NCI-H1930 (cell line): ENCODE results near the gene TNFSF9.
"Not testable (repeated sequence)": the region's sequence is repeated elsewhere in the genome, so short reads cannot be mapped to it uniquely, and the experiment has no call there.

Source experiments
- DNase-seq, 2 experiments: peaks; one replicate each; lab custom pipeline; 2025; lab: John Stamatoyannopoulos, UW

TNFSF9 gene

GRCh38 chr19:6508028-6508771 lies 22.6 kb upstream of the TNFSF9 start:
- not testable (repeated sequence) for DNase-seq

DNA sequence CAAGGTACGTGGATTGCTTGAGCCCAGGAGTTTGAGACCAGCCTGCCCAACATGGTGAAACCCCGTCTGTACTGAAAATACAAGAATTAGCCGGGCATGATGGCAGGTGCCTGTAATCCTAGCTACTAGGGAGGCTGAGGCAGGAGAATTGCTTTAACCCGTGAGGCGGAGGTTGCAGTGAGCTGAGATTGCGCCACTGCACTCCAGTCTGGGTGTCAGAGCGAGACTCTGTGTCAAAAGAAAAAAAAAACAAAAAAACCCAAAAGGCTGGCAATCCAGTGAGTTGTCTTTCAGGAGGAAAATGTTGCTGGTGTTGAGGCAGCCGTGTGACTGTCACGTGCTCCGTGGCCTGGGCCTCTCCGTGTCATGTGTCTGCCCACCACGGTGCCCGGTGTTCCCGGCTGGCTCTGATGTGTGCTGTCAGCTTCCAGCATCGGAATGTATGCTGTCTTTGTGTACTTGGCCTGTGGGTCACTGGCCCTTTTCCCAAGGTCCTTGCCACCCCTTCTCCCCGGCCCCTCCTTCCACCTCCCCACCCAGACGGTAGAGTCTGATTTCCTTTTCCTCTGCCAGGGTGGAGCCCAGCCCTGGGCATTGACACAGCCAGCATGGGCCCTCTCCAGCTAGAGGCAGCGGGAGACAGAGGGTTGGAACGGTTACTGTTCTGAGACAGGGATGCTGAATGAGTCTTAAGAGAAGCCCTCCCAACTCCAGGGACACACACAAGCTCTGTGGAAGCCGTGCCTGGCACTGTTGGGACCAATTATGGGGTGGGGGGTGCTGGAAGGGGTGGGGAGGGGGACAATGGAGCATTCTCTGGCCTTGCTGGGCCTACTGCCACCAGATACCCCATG lies 21.5 kb upstream of the TNFSF9 start:
- DNase-seq = no peak

DNA sequence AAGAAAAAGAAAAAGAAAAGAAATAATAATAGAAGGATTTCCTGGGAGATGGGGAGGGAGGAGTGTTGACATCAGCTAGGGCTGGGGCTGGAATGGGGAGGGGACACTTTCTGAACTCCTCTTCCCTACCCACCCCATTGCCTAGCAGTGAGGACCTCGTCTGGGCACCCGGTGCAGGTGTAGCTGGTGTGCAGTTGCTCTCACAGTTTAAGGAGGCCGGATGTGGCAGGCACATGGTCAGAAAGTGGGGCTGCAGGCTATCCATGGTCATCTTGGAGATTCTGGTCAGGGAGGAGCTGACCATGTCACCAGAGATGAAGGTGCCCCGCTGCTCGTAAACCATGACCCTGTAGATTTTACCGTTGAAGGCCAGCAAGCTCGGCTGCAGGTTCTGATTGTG lies 20.2 kb upstream of the TNFSF9 start:
- DNase-seq = no peak

- DNase-seq = no peak
These were observed 16.7 kb upstream of the TNFSF9 start for GRCh38 chr19:6514089-6514488.

DNA sequence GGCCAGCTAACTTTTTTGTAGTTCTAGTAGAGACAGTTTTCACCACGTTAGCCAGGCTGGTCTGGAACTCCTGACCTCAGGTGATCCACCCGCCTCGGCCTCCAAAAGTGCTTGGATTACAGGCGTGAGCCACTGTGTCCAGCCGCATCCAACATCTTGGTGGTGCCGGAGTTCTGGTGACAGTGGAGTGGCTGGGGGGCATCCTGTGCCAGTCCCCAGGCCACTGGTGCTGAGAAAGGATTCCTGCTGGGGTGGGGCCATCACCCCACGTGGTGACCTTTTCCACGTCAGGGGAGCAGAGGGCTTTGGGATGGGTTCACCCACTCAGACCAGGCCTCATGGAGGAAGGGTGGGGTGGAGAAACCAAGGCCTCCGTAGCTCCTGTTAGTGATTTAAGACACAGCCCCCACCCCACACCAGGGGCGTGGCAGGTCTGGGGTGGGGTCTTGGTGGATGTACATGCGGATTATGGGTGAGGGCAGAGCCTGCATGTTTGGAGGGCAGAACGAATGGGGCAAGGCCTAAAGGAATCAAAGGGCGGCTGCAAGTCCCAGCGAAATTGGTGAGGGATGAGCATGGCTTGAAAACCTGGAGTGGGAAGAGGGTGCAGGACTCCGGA lies 15.8 kb upstream of the TNFSF9 start:
- DNase-seq = no peak

DNA sequence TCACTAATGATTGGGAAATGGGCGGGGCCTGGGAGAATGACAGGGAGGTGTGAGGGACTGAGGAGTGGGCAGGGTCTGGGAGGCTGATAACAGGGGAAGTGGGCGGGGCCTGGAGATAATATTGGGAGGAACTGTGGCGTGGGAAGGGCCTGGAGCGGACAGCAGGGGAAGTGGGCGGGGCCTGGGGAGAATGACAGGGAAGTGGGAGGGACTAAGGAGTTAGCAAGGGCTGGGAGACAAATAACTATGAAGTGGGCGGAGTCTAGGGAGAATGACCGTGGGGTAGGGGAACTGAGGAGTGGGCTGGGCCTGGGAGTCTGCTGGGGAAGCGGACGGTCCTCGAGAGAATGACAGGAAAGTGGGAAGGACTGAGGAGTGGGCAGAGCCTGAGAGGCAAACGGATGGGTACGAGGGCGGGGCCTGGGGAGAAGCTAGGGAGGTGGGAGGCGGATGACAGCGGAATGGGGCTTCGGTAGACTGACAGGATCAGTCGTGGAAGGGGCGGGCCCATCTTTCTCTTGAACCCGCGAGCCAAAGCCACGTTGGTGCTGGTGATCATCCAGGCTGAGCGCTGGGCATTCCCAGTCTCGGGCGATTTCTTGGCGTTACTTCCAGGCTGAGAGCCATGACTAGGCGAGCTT lies 14.7 kb upstream of the TNFSF9 start:
- DNase-seq = peak in 1 of 2 experiments; percentile 13

GRCh38 chr19:6516659-6517291 lies 14.1 kb upstream of the TNFSF9 start:
- DNase-seq = peak; percentile 37 to 86

DNA sequence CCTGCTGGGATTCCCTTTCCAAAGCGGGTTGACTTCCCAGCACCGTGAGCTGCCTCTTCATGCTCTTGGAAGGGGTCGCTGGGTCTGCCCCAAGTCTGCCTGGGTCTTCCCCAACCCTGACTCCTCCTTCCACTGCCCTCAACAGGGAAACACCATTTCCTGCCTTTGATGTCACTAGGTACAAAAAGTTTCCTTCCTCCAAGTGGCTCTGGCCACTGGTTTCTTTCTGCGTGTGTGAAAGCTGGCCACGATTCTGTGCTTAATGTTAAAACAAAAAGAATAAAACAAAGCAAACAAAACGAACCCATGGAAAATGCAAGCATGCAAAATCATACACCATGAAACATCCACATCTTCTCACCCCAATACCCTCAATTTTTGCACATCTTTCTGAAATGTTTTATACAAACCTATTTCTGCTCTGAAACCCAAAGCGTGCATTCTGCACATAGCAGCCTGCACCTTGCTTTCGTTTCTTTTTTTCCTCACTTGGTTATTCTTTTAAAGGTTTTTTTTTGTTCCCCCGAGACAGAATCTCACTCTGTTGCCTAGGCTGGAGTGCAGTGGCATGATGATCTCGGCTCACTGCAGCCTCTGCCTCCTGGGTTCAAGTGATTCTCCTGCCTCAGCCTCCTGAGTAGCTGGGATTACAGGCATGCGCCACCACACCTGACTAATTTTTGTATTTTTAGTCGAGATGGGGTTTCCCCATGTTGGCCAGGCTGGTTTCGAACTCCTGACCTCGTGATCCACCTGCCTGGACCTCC lies 12.5 kb upstream of the TNFSF9 start:
- DNase-seq = no peak

- no peak for DNase-seq
These were observed 11.5 kb upstream of the TNFSF9 start for GRCh38 chr19:6519289-6519688.

DNA sequence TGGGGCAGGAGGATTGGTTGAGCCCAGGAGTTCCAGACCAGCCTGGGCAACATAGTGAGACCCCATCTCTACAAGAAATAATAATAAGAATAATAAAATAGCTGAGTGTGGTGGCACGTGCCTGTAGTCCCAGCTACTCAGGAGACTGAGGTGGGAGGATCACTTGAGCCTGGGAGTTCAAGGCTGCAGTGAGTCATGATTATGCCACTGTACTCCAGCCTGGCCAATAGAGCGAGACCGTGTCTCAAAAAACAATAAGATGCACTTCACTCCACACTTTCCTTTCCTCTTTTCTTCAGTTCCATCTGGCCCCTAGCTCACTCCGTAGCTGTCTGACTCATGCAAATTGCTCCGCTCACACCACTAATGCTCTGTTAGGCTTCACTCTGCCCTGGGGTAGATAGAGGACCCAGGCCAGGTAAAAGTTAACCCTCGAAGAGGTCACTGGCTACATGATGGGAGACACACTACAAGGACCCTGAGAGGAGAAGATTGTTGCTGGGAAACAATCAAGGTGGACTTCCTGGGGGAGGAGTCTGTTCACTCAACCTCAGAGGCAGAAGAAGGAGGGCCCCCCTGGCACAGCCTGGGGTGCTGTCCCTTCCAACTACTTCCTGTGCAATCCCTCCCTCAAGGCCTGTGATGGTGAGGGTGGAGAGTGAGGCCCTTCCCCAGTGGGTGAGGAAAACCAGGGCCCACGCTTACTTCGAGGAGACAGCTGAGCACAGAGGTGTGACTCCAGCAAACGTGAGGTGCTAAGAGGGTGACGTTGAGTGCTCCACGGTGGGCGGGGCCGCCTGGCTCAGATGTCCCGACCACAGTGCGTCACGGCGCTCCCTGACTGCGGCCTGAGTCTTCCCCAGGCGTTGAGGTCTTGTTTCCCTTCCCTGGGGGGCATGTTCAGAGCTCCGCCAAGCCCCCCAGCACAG lies 8.8 kb upstream of the TNFSF9 start:
- no peak for DNase-seq

GRCh38 chr19:6522712-6523111 lies 8.1 kb upstream of the TNFSF9 start:
- no peak for DNase-seq

DNA sequence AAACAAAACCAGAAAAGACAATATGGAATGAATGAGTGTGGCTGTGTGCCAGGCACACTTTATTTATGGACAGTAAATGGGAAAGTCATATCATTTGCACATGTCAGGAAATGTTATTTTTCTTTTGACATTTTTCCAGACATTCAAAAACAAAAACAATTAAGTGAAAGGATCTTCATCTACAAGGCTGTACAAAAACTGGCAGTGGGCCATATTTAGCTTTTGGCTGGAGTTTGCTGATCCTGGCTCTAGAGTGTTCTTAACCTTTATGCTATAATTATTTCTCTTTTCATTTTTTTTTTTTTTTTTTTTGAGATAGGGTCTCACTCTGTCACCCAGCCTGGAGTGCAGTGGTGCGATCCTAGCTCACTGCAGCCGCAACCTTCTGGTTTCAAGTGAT lies 6.5 kb upstream of the TNFSF9 start:
- no peak for DNase-seq

DNA sequence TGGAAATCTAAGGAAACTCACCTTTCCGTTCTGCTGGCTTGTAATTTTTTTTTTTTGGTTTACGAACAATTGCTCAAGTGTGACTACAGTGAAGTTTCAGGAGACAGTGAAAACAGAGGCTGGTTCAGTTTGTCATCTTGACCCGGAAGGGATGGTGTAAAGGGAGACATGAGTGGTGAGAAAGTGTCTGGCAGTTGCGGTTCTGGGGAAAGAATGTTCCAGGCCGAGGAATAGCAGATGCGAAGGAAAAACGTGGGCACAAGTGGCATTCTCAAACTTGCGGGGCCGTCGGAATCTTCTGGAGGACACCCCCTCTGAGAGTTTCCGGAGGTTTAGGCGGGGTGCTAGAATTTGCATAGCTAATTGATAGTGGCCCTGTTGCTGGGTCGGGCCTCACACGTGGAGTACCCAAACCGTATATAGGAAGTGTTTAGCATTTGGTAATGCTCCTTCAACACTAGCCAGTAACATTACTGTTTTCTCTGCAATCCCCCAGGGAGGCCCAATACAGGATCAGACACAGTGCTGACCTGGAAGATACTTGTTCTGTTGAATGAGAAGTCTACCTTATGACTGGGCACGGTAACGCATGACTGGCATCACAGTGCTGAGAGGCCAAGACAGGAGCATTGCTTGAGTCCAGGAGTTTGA lies 2.8 kb upstream of the TNFSF9 start:
- DNase-seq = no peak

GRCh38 chr19:6528544-6529121 lies 2.2 kb upstream of the TNFSF9 start:
- DNase-seq = no peak

DNA sequence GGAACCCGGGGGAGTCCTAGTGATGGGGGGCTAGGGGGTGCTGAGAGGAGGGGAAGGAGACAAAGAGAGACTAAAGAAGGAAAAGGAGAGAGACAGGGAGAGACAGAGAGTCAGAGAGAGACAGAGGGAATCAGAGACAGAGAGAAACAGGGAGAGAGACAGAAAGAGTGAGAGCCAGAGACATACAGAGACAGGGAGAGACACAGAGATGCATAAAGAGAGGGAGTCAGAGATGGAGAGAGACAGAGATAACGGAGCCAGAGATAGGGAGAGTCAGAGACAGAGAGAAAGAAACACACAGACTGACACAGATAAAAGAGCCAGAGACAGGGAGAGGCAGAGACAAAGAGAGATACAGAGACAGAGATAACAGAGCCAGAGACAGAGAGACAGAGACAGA lies 1.5 kb upstream of the TNFSF9 start:
- DNase-seq = no peak

DNA sequence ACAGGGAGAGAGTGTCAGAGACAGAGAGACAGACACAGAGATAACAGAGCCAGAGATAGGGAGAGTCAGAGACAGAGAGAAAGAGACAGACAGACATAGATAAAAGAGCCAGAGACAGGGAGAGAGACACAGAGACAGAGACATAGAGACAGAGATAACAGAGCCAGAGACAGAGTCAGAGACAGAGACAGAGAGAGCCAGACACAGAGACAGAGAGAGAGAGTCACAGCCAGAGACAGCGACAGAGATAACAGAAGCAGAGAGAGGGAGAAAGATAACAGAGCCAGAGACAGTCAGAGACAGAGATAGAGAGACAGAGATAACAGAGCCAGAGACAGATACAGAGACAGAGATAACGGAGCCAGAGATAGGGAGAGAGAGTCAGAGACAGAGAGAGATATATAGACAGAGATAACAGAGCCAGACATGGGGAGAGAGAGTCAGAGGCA lies 865 bp upstream of the TNFSF9 start:
- no peak for DNase-seq

GRCh38 chr19:6531163-6531955 lies 533 bp downstream of the TNFSF9 start:
- no peak for DNase-seq

- DNase-seq = no peak
These were observed 1.1 kb downstream of the TNFSF9 start for GRCh38 chr19:6531956-6532243.
